ENCODE data around the gene ZNF217. TPM values are rescaled to one million over a fixed set of nuclear protein-coding genes. Genes with fewer than 3 reads are reported as not detected.

ZNF217 gene
- total and polyA plus RNA-seq, 7 donors = 1.7 to 8.1 (median 4.3) TPM

DNA sequence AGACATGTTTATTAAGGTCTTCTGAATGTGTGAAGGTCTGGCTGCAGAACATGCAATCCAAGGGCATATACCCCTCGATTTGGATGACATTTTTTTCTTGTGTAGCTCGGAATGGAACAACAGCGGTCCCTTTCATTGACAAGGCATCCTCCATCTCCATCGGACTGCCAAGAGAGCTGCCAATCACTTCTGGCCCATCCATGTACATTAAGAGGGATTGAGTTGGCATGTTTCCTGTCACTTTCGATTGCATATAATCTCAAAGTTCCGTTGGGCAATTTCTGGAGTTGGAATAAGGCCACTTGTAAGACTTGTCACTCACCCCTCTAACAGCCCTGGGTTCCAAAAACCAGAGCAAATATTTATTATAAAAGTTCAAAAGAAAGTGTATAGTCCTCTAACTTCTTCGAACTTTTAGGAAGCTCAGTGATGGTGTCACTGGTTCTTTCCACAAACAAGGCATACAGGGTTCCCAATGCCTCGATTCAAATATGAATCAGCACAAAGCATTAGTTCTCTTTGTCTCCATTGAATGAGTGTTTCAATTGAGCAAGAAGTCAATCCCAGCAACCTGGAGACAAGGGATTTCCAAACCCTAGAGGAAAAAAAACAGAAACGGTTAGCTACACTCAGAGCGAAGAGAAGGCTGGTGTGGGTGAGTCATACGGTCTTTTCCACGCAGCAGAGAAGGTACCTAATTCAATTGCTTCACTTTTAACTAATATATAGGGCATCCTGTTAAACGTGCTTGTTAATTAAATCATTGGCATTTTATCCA, 10.9 kb downstream of the ZNF217 start:
- DNase-seq = no peak

DNA sequence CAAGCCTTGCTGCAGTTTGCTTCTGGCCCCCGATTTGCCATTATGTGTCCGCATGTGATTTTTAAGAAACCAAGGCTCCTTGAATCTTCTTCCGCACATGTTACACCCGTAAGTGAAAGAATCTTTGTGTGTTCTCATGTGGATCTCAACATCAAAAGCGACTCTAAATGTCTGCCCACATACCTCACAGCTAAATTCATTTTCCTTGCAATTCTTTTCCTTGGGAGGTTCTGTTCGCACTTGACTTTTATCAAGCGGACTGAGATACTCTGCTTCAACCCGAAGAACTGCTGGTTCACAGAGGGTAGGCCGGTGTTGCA, 11.4 kb downstream of the ZNF217 start:
- H3K27ac ChIP-seq = no peak overlapping the region
- no peaks in the 10 kb centered on the region for H3K9me3 ChIP-seq
- no peak overlapping the region for H3K4me3 ChIP-seq
- intact Hi-C loops (cut with DNase I) = no loop called here
- TF ChIP-seq, protein P1, sequence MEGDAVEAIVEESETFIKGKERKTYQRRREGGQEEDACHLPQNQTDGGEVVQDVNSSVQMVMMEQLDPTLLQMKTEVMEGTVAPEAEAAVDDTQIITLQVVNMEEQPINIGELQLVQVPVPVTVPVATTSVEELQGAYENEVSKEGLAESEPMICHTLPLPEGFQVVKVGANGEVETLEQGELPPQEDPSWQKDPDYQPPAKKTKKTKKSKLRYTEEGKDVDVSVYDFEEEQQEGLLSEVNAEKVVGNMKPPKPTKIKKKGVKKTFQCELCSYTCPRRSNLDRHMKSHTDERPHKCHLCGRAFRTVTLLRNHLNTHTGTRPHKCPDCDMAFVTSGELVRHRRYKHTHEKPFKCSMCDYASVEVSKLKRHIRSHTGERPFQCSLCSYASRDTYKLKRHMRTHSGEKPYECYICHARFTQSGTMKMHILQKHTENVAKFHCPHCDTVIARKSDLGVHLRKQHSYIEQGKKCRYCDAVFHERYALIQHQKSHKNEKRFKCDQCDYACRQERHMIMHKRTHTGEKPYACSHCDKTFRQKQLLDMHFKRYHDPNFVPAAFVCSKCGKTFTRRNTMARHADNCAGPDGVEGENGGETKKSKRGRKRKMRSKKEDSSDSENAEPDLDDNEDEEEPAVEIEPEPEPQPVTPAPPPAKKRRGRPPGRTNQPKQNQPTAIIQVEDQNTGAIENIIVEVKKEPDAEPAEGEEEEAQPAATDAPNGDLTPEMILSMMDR (IDR thresholded peaks at IDR 0.05) = no peak
- H3K36me3 ChIP-seq (ENCODE audit: insufficient read depth in 1 of 2, low read depth in 1 of 2) = peaks cover 2 to 25% of the 10 kb centered on the region in 2 donors
- DNase-seq (no peak), ATAC-seq (no peak)
- H3K27me3 ChIP-seq (ENCODE audit: insufficient read depth in 3 of 3, low read length in 2 of 3) = no peaks in the 10 kb centered on the region
- H3K4me1 ChIP-seq = peaks cover 39% of the 10 kb centered on the region
- 95 to 97% (median 97%) methylated on average over 9 of the region's 9 CpGs for WGBS, 3 donors

More for the DNA sequence above, 10.9 kb downstream of the ZNF217 start:
- TF ChIP-seq, protein P1 (IDR thresholded peaks at IDR 0.05) = no peak
- H3K9me3 ChIP-seq = no peaks in the 10 kb centered on the region
- H3K27ac ChIP-seq = peak overlapping the region; percentile 41
- no peak overlapping the region for H3K4me3 ChIP-seq
- intact Hi-C loops (cut with DNase I) = no loop called here
- peaks cover 39% of the 10 kb centered on the region for H3K4me1 ChIP-seq
- peaks cover 2 to 20% of the 10 kb centered on the region in 2 donors for H3K36me3 ChIP-seq (ENCODE audit: insufficient read depth in 1 of 2, low read depth in 1 of 2)
- H3K27me3 ChIP-seq (ENCODE audit: insufficient read depth in 3 of 3, low read length in 2 of 3) = no peaks in the 10 kb centered on the region
- ATAC-seq = peak; percentile 33 to 76 (median 60)
- 66 to 75% (median 69%) methylated on average over 13 of the region's 13 CpGs for WGBS, 3 donors

DNA sequence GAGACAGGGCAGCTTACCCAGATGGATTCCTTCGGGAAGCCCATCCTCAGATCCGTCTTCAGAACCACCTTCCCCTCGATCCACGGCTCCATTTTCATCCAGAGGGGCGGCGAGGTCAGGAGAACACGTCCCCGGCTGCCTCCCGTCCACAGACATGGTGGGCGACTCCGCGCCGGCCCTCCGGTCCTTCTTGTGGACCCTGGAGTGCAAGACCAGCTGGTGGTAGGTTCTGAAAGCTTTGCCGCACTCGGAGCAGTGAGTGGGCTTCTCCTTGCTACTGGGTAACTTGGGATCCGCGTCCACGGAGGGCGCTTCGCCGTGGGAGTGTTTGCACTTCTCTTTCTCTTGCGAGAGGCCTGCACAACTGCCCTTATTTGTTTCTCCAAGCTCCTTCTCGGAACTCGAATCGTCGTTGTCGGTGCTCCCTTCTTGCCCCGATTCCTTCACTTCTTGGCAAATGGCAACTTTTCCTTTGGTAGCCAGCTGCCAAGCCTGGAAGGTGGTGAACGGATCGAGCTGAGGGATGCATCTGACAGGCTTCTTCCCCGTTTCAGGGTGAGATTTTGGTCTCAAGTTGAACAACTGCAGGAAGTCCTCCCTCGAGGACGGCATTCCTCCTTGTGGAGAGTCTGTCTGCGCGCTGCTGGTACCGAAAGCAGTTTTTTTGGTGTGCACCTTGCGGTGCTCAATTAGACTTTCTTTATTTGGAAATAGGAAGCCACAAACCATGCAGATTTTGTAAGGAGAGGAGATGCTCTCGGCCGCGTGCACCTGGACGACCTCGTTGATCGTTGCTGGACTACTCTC, 12.0 kb downstream of the ZNF217 start:
- DNase-seq (no peak), ATAC-seq (no peak)
- intact Hi-C loops (cut with DNase I) = loop anchor here in 1 of 2 donors (2.0 kb wide), 1 partner anchor 335 kb away; no protein-coding TSS in a partner anchor
- H3K27me3 ChIP-seq (ENCODE audit: insufficient read depth in 3 of 3, low read length in 2 of 3) = no peaks in the 10 kb centered on the region
- H3K27ac ChIP-seq = peak overlapping the region; percentile 9
- peaks cover 2 to 31% of the 10 kb centered on the region in 2 donors for H3K36me3 ChIP-seq (ENCODE audit: insufficient read depth in 1 of 2, low read depth in 1 of 2)
- TF ChIP-seq, protein P1 (IDR thresholded peaks at IDR 0.05) = no peak
- H3K4me3 ChIP-seq = no peak overlapping the region
- H3K9me3 ChIP-seq = no peaks in the 10 kb centered on the region
- 91 to 93% (median 91%) methylated on average over 44 of the region's 44 CpGs for WGBS, 3 donors
- H3K4me1 ChIP-seq = peaks cover 39% of the 10 kb centered on the region

DNA sequence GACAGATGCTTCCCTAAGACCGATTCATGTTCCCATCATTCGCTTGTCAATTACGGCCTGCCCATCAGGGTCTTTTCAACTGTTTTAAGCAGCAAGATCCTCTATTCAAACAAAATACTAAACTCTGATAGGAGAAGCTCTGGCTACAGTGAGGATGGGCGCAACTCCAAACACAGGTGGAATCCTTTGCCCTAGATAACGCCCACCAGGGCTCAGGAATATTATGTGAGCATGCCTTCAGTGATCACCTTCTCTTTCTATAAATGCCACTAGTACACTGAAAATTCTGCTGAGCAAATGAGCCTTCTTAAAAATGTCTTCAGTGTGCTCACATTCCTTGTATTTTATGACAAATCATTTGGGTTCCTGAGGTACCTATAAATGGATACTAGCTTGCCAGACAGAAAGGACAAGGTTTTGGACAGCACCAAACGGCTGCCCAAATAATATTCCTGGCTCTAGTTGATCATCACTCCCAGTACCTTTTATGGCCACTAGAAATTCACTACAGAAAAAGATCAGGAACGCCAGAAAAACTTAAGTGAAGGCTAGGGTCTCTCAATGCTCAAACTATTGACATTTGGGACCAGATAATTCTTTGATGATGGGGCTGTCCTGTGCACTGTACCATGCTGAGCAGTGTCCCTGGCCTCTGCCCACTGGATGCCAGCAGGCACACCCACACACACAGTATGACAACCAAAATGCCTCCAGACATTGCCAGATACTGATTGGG, 13.1 kb downstream of the ZNF217 start:
- DNase-seq (no peak), ATAC-seq (no peak)
- intact Hi-C loops (cut with DNase I) = loop anchor here in 1 of 2 donors (2.0 kb wide), 1 partner anchor 336 kb away; no protein-coding TSS in a partner anchor
- WGBS, 3 donors = 63 to 73% (median 73%) methylated on average over 7 of the region's 7 CpGs
- H3K4me3 ChIP-seq = no peak overlapping the region
- peaks cover 36% of the 10 kb centered on the region for H3K4me1 ChIP-seq
- H3K36me3 ChIP-seq (ENCODE audit: insufficient read depth in 1 of 2, low read depth in 1 of 2) = peaks cover 2 to 41% of the 10 kb centered on the region in 2 donors
- no peaks in the 10 kb centered on the region for H3K9me3 ChIP-seq
- TF ChIP-seq, protein P1 (IDR thresholded peaks at IDR 0.05) = peak; percentile 18
- H3K27me3 ChIP-seq (ENCODE audit: insufficient read depth in 3 of 3, low read length in 2 of 3) = no peaks in the 10 kb centered on the region
- H3K27ac ChIP-seq = peak overlapping the region; percentile 44

Data from psoas muscle (tissue), 8 donors.